Measurements from ENCODE around the gene KCNB1.

KCNB1 gene

DNA sequence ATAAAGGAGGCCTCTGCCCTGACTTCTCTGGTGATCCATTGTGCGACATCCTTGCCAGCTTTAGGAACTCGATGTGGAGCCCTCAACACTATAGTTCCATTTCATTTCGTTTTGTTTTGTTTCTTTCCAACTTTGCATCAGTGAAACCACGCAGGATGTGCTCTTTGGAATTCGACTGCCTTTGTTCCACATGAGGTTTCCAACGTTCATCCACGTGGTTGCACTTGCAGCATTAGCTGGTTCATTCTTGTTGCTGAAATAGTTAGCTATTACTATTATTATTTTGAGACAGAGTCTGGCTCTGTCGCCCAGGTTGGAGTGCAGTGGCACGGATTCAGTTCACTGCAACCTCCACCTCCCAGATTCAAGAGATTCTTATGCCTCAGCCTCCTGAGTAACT, 143.3 kb downstream of the KCNB1 start:
- H2BK12ac ChIP-seq (ENCODE audit: low read length in 2 of 2): no peak overlapping the region
- no peak overlapping the region for H3K4me2 ChIP-seq (ENCODE audit: low read length, poor library complexity, severe bottlenecking)
- no peak overlapping the region for H3K18ac ChIP-seq (ENCODE audit: low read depth in 1 of 2, low read length in 2 of 2)
- DNase-seq: no peak
- no peak overlapping the region for H3K4ac ChIP-seq (ENCODE audit: low read depth in 1 of 2, low read length in 2 of 2)
- H4K91ac ChIP-seq (ENCODE audit: low read length): no peak overlapping the region
- H3K9me3 ChIP-seq (ENCODE audit: control insufficient read depth, low read length): no peaks in the 10 kb centered on the region
- H3K79me1 ChIP-seq (replicated peaks; ENCODE audit: low read length, poor library complexity, severe bottlenecking): no peaks in the 10 kb centered on the region
- H2BK5ac ChIP-seq (ENCODE audit: low read depth, low read length, poor library complexity, severe bottlenecking): no peak overlapping the region
- no peak overlapping the region for H3K23ac ChIP-seq (ENCODE audit: low read length in 2 of 2)
- H2BK15ac ChIP-seq (ENCODE audit: low read depth, poor library complexity, severe bottlenecking): no peak overlapping the region
- peaks cover 14 to 43% of the 10 kb centered on the region in 2 experiments for H3K27me3 ChIP-seq (ENCODE audit: control insufficient read depth in 1 of 2, insufficient read depth in 1 of 2, low read length in 2 of 2)
- no peak overlapping the region for H3K14ac ChIP-seq (ENCODE audit: low read length in 2 of 2)
- no peak overlapping the region for H4K8ac ChIP-seq (ENCODE audit: low read length)
- no peak overlapping the region for H3K27ac ChIP-seq (ENCODE audit: low read length, poor library complexity, severe bottlenecking)
- 60% methylated on average over 9 of the region's 9 CpGs for WGBS
- H3K4me3 ChIP-seq (ENCODE audit: insufficient read depth in 1 of 2, low read depth in 1 of 2, low read length in 2 of 2): no peak overlapping the region
- H3K9ac ChIP-seq (ENCODE audit: low read length): no peak overlapping the region
- no peak overlapping the region for H2AK5ac ChIP-seq (ENCODE audit: low read length, severe bottlenecking)
- H3K4me1 ChIP-seq (ENCODE audit: control insufficient read depth, insufficient read depth, low read depth, low read length): peaks cover 6% of the 10 kb centered on the region
- no peak overlapping the region for H2AFZ ChIP-seq (ENCODE audit: low read depth, low read length)
- no peak overlapping the region for H2BK120ac ChIP-seq (ENCODE audit: low read depth, low read length)
- H3K36me3 ChIP-seq (ENCODE audit: control insufficient read depth in 1 of 2, insufficient read depth in 2 of 2, low read depth in 1 of 2, low read length in 2 of 2): no peaks in the 10 kb centered on the region

DNA sequence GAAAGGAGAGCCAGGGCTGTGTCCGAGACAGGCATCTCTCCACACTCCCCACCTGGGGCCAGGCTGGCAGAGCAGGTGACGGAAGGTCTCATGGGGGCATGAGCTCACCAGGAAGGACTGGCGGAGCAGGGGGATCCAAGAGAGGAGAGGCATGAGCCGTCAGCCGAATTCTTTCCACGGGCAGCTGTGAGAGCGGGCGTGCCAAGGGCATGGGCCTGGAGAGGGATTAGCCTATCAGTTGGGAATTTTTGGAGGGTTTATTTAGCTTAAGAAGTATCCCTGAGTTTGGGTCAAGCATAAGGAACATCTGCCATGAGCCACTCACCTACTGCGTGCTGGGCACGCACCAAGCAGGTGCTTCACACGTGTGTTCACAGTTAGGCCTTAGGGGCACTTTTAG, 144.4 kb downstream of the KCNB1 start:
- Histone ChIP-seq H2AK5ac (ENCODE audit: low read length, severe bottlenecking) (no peak overlapping the region), H3K79me1 (replicated peaks; ENCODE audit: low read length, poor library complexity, severe bottlenecking) (no peaks in the 10 kb centered on the region), H2BK120ac (ENCODE audit: low read depth, low read length) (no peak overlapping the region), H4K8ac (ENCODE audit: low read length) (no peak overlapping the region), H3K4ac (ENCODE audit: low read depth in 1 of 2, low read length in 2 of 2) (no peak overlapping the region), H3K36me3 (ENCODE audit: control insufficient read depth in 1 of 2, insufficient read depth in 2 of 2, low read depth in 1 of 2, low read length in 2 of 2) (no peaks in the 10 kb centered on the region), H3K9ac (ENCODE audit: low read length) (no peak overlapping the region), H3K18ac (ENCODE audit: low read depth in 1 of 2, low read length in 2 of 2) (no peak overlapping the region), H3K27ac (ENCODE audit: low read length, poor library complexity, severe bottlenecking) (no peak overlapping the region), H2BK15ac (ENCODE audit: low read depth, poor library complexity, severe bottlenecking) (no peak overlapping the region), H3K14ac (ENCODE audit: low read length in 2 of 2) (no peak overlapping the region), H2BK12ac (ENCODE audit: low read length in 2 of 2) (no peak overlapping the region), H2BK5ac (ENCODE audit: low read depth, low read length, poor library complexity, severe bottlenecking) (no peak overlapping the region), H3K9me3 (ENCODE audit: control insufficient read depth, low read length) (no peaks in the 10 kb centered on the region), H2AFZ (ENCODE audit: low read depth, low read length) (no peak overlapping the region), H3K23ac (ENCODE audit: low read length in 2 of 2) (no peak overlapping the region), H3K4me1 (ENCODE audit: control insufficient read depth, insufficient read depth, low read depth, low read length) (peaks cover 1% of the 10 kb centered on the region), H3K27me3 (ENCODE audit: control insufficient read depth in 1 of 2, insufficient read depth in 1 of 2, low read length in 2 of 2) (peaks cover 21 to 42% of the 10 kb centered on the region in 2 experiments), H4K91ac (ENCODE audit: low read length) (no peak overlapping the region), H3K4me3 (ENCODE audit: insufficient read depth in 1 of 2, low read depth in 1 of 2, low read length in 2 of 2) (no peak overlapping the region), H3K4me2 (ENCODE audit: low read length, poor library complexity, severe bottlenecking) (no peak overlapping the region)
- 92% methylated on average over 11 of the region's 11 CpGs for whole genome bisulfite sequencing
- DNase-seq: no peak

DNA sequence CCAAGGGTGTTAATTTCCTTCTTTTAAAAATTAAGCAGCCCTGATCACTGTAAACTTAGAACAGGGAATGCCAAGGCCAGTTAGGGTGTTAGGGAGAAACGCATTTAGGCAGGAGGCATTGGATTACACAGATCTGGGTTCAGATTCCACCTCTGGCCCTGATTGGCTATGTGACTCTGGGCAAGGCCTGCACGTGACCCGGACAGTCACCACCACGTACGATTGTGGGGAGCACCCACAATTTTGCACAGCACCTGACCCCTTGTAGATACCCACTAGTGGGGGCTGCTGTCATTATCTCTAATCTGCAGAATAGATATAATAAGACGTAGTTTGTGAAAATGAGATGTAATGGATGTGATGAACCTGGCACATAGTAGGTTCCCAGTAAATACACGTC, 145.1 kb downstream of the KCNB1 start:
- H3K27ac ChIP-seq (ENCODE audit: low read length, poor library complexity, severe bottlenecking): no peak overlapping the region
- H3K27me3 ChIP-seq (ENCODE audit: control insufficient read depth in 1 of 2, insufficient read depth in 1 of 2, low read length in 2 of 2): peaks cover 28 to 48% of the 10 kb centered on the region in 2 experiments

DNA sequence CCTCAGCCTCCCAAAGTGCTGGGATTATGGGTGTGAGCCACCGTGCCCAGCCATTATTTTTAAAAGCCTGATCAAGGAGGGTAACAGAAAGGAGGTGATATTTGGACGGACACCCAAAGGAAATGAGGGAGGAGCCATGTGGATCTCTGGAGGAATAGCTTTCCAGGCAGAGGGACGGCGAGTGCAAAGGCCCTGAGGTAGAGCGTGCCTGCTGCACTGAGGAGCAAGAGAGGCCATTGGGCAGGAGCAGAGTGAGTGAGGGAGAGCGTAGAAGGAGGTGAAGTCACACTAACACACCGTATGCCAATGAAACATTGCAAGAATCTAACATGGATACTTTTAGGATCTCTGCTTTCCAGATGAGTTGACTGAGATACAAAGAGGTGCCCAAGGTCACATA, 145.7 kb downstream of the KCNB1 start:
- no peak overlapping the region for H3K4me3 ChIP-seq (ENCODE audit: insufficient read depth in 1 of 2, low read depth in 1 of 2, low read length in 2 of 2)
- H4K8ac ChIP-seq (ENCODE audit: low read length): no peak overlapping the region
- H3K9ac ChIP-seq (ENCODE audit: low read length): no peak overlapping the region
- H2AK5ac ChIP-seq (ENCODE audit: low read length, severe bottlenecking): no peak overlapping the region
- H2BK12ac ChIP-seq (ENCODE audit: low read length in 2 of 2): no peak overlapping the region
- H3K4me1 ChIP-seq (ENCODE audit: control insufficient read depth, insufficient read depth, low read depth, low read length): peaks cover 1% of the 10 kb centered on the region
- no peak overlapping the region for H3K18ac ChIP-seq (ENCODE audit: low read depth in 1 of 2, low read length in 2 of 2)
- H2BK120ac ChIP-seq (ENCODE audit: low read depth, low read length): no peak overlapping the region
- H2AFZ ChIP-seq (ENCODE audit: low read depth, low read length): no peak overlapping the region
- whole genome bisulfite sequencing: 85% methylated on average over 6 of the region's 7 CpGs
- no peak overlapping the region for H2BK5ac ChIP-seq (ENCODE audit: low read depth, low read length, poor library complexity, severe bottlenecking)
- H3K36me3 ChIP-seq (ENCODE audit: control insufficient read depth in 1 of 2, insufficient read depth in 2 of 2, low read depth in 1 of 2, low read length in 2 of 2): no peaks in the 10 kb centered on the region
- no peak overlapping the region for H3K4ac ChIP-seq (ENCODE audit: low read depth in 1 of 2, low read length in 2 of 2)
- no peak overlapping the region for H3K14ac ChIP-seq (ENCODE audit: low read length in 2 of 2)
- H3K4me2 ChIP-seq (ENCODE audit: low read length, poor library complexity, severe bottlenecking): no peak overlapping the region
- H3K23ac ChIP-seq (ENCODE audit: low read length in 2 of 2): no peak overlapping the region
- H4K91ac ChIP-seq (ENCODE audit: low read length): no peak overlapping the region
- no peak for DNase-seq
- no peak overlapping the region for H2BK15ac ChIP-seq (ENCODE audit: low read depth, poor library complexity, severe bottlenecking)
- no peak overlapping the region for H3K27ac ChIP-seq (ENCODE audit: low read length, poor library complexity, severe bottlenecking)
- H3K79me1 ChIP-seq (replicated peaks; ENCODE audit: low read length, poor library complexity, severe bottlenecking): no peaks in the 10 kb centered on the region
- H3K9me3 ChIP-seq (ENCODE audit: control insufficient read depth, low read length): no peaks in the 10 kb centered on the region
- peaks cover 30 to 48% of the 10 kb centered on the region in 2 experiments for H3K27me3 ChIP-seq (ENCODE audit: control insufficient read depth in 1 of 2, insufficient read depth in 1 of 2, low read length in 2 of 2)

More for the DNA sequence above, 145.1 kb downstream of the KCNB1 start:
- Histone ChIP-seq H3K9me3 (ENCODE audit: control insufficient read depth, low read length) (no peaks in the 10 kb centered on the region), H3K4me3 (ENCODE audit: insufficient read depth in 1 of 2, low read depth in 1 of 2, low read length in 2 of 2) (no peak overlapping the region), H2BK5ac (ENCODE audit: low read depth, low read length, poor library complexity, severe bottlenecking) (peak overlapping the region; percentile 33), H2BK15ac (ENCODE audit: low read depth, poor library complexity, severe bottlenecking) (no peak overlapping the region), H3K9ac (ENCODE audit: low read length) (no peak overlapping the region), H2AK5ac (ENCODE audit: low read length, severe bottlenecking) (no peak overlapping the region), H3K79me1 (replicated peaks; ENCODE audit: low read length, poor library complexity, severe bottlenecking) (no peaks in the 10 kb centered on the region), H4K8ac (ENCODE audit: low read length) (no peak overlapping the region), H3K14ac (ENCODE audit: low read length in 2 of 2) (no peak overlapping the region), H3K36me3 (ENCODE audit: control insufficient read depth in 1 of 2, insufficient read depth in 2 of 2, low read depth in 1 of 2, low read length in 2 of 2) (no peaks in the 10 kb centered on the region), H3K4me1 (ENCODE audit: control insufficient read depth, insufficient read depth, low read depth, low read length) (peaks cover 1% of the 10 kb centered on the region), H3K4ac (ENCODE audit: low read depth in 1 of 2, low read length in 2 of 2) (no peak overlapping the region), H3K4me2 (ENCODE audit: low read length, poor library complexity, severe bottlenecking) (no peak overlapping the region), H2BK12ac (ENCODE audit: low read length in 2 of 2) (no peak overlapping the region), H2AFZ (ENCODE audit: low read depth, low read length) (no peak overlapping the region), H3K18ac (ENCODE audit: low read depth in 1 of 2, low read length in 2 of 2) (no peak overlapping the region), H2BK120ac (ENCODE audit: low read depth, low read length) (no peak overlapping the region), H3K23ac (ENCODE audit: low read length in 2 of 2) (no peak overlapping the region), H4K91ac (ENCODE audit: low read length) (no peak overlapping the region)
- no peak for DNase-seq
- 73% methylated on average over 4 of the region's 7 CpGs for WGBS
